ELF-1 (cell line): ENCODE results near the gene PAIP2.
"Not testable (repeated sequence)": the region's sequence is repeated elsewhere in the genome, so short reads cannot be mapped to it uniquely, and the experiment has no call there.

Experiments
- DNase-seq: peaks from one replicate; pipeline ENCODE4 v3.0.0-alpha.2; 2016; ENCODE audit warnings: low read depth, low spot score

PAIP2 gene

DNA sequence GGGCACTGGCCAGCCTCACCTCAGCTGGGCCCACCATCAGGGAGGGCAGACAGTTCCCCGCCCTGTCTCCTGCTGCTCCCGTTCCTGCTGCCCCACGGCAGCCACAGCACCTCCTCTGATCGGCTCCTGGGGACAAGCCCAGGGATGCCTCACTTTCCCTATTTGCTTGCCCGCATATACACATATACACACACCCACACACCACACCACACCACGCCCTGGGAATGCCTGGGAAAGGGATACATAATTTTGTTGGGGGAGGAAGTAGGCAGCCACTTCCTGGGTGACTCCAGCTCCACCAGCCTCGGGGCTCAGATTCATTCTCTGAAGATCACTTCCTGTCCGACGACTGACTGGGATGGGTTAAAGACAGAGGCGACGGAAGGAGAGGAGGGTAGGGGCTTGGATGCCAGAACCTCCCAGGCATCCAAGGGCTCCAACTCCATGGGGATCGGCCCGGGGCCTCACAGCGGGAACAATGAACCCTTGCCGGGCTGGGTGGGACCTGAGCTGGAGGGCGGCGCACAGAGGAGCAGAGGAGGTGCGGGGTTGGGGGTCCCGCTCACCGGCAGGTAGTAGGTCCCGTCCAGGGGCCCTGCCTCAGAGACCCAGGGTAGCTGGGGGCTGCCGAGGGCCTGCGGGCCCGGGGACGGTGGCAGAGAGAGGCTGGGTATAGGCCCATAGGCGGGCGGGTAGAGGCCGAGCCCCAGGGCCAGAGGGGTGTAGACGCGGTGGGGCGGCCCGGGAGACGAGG is 50.1 kb downstream of the PAIP2 start:
- peak; percentile 42 for DNase-seq

DNA sequence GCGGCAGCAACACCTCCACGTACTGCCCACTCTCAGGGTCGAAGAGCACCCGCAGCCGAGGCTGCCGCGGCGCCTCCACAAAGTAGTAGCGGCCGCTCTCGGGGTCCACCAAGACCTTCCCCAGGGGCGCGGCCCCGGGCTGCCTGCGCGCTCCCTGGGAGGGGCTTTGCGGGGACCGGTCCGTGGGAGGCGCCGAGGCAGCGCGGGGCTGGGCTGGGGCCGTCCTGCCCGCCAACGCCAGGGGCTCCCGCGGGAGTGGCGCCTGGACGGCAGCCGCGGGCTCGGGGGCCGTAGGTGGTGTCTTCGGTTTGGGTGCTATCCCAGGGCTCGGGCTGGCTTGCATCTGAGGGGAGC is 50.6 kb downstream of the PAIP2 start:
- no peak for DNase-seq

DNA sequence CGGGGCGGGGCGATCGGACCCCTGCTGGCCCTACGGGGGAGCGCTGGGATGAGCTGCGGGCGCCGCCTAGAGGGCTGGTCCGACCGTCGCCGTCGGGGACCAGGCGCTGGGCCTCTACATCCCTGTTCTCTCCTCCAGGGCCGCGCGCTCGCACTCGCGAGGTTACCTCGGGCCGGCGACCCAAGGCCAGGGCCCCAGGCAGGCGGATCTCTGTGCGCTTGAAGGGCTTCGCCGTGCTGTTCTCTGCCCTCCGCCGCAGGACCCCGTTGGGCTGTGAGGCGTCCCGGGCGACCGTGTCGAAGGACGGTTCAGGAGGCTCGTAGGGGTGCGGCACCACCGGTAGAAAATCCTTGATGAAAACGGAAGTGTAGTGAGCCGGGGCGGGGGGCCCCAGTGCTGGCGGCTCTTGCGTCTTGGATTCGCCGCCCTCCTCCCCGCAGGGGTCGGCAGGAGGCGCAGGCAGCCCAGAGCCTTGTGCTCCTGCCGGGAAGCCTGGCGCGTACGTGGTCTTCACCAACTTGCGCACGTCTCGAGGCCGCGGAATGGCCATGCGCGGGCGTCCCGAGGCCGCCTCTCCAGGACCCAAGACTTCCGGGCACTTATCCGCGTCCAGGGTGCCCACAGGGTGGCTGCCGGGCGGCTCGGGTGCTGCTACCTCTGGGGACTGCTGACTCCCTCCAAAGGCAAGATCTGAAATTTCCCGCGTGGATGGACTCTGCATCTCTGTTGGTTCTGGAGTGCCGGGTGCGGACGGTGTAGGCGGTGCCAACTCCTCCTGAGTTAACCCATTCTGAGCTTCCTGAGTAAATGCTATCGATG is 51.2 kb downstream of the PAIP2 start:
- peak; percentile 89 for DNase-seq

DNA sequence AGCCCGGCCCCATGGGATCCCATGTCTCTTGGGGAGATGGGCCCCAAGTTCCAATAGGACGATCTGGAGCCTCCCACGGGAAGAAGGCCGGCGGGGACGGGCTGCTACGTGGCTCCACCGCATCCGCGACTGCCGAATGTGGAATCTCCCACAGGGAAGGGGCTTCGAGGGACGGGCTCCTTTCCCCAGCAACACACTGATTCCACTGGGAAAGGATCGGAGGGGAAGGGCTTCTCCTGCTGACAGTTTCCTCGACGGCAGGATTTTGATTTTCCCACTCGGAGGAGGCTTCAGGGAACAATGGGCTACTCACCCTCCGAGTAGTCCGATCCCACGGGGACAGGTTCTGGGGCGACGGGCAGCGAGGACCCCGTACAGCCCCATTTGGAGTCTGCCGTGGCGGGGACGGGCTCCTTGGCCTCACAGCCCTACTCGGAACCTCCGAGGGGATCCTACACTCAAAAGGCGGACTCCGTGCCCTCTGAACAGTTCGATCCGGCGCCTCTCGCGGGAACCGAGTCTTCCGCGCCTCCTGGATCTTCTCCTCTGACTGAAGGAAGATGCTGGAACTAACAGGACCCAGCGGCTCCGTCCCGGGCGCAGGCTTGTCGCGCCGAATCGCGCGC is 52.0 kb downstream of the PAIP2 start:
- no peak for DNase-seq

DNA sequence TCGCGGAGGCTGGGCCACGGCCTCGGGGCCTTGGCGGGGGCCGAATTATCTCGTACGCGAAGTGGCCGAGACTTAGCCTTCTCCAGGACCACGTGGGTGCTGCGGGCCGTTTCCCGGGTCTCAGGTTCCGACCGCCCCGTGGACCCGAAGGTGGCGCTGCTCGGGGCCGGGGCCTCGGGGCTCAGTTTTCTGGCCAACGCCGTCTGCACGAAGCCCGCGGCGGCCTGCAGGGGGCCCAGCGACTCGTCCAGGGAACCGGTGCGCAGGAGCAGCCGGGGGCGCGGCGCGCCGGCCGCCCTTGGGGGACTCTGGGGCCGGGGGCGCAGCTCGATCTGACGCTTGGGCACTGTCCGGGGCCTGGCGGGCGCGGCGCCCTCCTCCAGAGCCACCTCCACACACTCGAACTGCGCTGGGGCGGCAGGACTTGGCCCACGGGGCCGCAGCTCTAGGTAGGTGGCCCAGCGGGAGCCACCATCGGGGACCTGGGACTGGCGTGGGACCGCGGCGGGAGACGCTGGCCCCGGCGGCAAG is 52.5 kb downstream of the PAIP2 start:
- peak; percentile 62 for DNase-seq

DNA sequence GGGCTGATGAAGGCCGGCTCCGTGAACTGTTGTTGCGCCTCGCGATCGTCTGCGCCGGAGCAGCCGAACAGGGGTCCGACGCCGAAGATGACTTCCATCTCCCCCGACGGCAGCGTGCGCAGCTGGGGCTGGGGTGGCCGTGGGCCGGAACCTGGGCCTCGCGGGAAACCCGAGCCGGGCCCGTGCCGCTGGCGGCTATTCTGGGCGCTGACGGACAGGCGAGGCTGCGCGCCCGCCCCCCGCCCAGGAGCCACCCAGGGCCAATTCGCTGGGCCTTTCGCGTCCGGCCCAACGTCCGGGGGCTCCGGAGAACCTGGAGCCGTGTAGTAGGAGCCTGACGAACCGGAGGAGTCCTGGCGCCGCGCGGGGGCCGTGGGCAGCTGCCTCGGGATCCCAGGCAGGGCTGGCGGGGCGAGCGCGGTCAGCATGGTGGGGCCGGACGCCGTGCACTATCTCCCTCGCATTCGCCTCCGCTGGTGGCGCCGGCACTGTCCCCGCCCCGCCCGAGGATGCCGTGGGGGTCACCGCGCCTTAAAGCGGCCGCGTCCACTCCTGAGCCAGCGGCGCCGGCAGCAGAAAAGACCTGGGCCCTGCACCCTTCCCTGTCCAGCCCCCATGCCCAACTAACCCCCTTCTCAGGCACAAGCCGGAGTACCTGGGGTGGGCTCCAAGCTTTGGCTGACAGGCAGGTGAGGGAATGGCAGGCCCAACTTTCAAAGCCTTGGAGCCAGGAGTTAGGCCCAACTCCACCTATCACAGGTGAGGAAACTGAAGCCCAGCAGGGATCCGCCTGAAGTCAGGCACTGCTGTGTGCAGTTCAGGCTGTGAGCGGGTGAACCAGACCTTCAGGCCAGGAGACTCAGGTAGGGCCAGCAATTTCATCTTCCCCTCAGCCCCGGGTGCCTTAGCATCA is 53.3 kb downstream of the PAIP2 start, which contains the start of gene PROB1:
TSS of gene PROB1 (minus strand) at position 451 of the 913 bp plus-strand sequence. CDS start at position 428, 23 bp downstream.
- peak; percentile 51 for DNase-seq

DNA sequence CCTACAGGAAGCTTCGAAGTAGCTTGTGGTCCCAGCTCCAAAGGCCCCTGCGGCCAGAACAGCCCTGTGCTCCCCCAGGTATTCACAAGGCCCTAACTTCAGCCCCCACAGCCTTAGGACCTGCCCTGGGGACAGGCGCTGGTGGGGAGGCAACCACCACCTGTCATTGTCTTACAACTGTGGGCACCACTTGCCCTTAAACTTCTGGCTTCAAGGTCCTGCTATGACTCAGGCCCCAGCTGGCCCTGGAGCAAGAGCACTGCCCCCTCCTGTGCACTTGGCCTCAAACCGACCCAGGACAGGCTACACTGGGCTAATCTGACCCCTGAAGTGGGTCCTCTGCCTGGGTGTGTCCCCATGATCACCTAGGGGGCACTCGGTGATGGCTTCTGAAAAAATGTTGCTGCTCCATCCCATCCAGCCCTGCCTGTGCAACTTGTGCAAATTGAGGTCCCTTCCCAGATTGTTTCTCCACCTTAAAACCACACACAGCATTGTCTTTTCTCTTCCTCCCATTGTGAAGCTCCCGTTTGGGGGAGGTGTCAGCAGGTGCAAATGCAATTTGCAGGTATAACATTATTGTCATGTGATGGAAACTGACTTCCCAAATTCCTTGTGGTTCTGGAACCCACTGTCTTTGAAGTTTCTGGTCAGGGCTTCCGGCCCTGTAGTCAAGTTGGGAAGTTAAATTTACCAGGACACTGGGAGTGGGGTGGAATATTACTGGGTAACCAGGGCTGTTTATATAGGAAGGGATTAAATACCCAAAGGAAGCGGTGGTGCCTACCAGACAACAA is 54.4 kb downstream of the PAIP2 start:
- no peak for DNase-seq

DNA sequence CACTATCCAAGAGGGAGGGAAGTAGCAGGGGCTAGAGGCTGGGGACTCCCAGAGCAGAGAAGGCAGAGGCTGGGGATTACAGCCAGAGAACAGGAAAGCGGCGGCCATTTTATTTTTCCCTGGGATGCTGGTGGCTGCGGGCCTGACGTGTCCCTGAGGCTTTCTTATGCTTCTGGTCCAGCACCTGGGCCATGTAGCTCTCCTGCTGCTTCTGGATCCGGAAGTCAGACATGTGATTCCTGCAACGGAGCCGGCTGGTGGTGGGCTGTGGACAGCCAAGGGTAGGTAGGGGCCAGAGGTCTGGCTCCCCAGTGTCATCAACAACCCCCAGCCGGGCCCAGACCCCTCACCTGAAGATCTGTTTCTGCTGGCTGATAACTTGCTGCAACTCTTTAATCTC is 55.0 kb downstream of the PAIP2 start:
- no peak for DNase-seq

DNA sequence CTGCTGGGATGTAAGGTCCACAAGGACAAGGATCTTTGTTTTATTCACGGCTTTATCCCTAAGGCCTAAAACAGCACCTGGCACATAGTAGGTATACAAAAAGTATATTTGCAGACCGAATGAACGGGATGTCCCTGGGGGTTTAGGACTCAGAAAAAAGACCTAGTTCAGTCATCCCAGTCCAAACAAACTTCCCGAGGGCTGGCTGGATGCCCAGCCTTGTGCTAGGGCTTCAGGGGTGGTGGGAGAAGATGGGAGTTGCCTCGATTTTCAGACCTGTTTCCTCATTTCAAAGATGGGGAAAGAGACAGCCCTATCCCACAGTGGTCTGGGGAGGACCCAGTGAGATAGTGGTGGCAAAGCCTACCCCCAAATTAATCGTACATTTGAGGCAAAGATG is 56.3 kb downstream of the PAIP2 start:
- DNase-seq, result no peak

DNA sequence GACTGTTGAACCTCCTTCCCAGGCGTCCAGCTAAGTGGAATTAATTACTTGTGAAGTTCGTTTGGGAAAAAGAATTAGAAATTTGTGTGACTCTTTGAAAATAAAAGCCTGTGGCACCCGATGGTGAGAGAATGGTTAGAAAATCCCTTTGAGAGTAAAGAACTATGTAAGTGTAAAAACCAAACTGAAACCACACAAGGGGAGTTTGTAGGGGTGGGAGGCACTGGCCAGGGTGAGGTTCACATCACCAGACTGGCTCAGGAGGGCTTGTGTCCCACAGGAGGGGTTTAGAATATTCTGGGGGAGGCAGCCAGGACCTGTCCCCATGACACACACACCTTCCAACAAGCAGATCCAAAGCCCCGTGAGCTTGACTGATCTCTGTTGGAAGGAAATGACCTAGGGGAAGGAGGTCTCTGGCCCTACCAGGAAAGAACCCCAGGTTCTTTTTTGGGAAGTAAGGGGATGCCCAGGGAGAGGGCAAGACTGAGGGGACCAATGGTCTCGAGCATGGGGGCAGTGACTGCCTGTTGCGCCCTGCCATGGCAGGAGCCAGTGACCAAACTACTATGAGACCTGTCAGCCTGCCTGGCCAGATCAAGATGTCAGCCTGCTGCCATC is 58.0 kb downstream of the PAIP2 start:
- no peak for DNase-seq

DNA sequence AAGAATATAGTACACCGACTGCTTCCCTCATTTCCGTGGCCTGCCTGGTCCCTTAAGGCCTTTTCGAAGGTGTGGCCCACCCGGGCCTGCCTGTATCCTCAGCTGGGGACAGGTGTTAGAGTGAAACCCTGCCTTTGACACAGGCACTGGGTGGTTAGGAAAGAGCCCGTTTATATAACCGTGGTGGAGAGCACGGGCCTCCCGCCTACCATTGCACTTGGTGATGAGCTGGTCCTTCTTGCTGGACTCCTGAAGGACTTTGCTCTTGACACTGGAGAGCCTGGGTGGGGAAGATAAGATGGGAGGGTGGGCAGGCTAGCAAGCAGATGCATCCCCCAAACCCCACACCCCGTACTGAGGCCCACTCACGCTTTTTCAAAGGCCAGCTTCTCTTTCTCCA is 59.9 kb downstream of the PAIP2 start:
- DNase-seq, result no peak

DNA sequence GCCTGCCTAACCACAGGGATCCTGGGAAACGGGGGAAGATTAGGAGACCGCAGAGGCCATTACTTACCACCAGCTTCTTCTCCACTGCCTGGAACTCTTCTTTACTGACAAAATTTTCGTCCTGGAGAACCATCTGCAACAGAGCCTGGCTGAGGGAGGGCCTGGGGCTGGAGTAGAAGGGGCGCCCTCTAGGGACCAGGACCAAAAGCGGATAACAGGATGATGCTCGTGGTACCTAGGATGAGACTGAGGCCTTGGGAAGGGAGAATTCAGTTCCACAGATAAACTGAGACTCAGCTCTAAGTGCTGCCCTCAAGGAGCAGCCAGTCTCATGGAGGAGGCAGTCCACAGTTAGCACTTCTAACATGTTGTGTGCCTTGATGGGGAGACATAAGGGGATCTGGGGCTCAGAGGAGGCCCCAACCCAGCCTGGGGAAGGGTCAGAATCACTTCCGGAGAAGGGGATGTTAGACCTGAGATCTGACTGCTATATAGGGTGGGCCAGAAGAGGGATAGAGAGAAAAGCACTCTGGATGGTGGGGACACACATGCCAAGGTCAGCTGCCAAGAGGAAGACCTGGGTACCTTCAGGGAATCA is 61.0 kb downstream of the PAIP2 start:
- DNase-seq, result peak; percentile 79

DNA sequence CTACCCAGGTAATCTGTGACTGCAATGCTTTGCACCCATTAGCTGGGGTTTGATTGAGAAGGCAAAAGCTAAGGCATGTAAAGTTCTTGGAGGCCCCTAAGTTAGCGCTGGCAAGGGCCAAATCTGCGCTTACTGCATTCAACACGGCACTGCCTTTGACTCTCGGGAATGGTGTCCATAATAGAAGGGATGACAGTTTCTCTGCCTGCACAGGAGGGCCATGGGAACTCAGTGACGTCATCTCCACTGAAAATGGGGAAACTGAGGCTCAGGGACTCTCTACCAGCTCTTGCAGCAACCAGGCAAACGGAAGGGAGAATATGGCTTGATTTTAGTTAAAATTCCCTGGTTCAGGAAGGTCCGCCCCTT is 61.7 kb downstream of the PAIP2 start:
- DNase-seq, result no peak

DNA sequence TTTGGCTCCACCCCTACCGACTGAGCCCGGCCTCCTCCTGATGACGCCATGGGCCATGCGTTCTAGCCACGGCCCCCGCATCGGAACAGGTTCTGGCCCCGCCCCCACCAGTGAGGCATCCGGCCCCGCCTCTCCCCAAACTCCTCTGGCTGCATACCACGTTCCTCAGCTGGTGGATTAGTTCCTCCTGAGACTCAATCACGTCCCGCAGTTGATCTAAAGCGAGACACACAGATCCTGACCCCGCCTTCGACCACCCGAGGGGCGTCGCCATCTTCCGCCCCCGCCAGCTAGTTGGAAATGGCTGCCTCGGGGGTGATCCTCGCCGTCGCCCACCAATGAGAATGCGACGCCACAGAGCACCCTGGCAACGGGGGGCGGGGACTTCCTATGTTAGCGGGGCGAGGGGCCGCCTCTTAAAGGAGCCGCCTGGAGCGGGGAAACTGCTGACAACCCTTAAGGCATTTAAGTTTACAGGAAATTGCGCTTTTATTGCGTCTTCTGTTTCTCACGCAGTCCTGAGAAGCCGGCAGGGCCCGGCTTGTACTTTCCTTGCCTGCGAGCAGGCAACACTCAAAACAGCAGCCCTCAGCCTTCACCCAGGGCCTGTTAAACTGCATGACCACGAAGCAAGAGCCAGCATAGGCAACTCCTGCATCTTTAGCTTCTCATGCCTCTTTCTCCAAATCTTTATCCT is 62.3 kb downstream of the PAIP2 start, which contains the start of gene SPATA24:
TSS of gene SPATA24 (minus strand) at position 303 of the 697 bp plus-strand sequence. CDS start at position 274, 29 bp downstream.
- peak; percentile 99 for DNase-seq

DNA sequence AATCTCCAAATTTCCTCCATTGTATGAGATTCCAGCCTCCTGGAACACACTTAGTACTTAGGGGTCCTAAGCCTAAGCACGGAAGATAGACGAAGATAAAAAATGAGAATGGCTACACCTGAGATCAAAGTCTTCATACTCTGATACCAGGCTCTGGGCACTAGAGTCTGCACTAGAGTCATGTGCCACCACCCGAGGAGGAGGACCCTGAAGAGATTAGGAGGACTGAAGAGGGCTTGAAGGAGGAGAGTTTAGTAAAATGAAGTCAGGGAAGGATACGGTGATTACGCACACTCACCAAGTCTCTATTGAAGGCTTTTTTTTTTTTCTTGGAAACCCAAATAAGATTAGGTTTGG is 62.8 kb downstream of the PAIP2 start:
- no peak for DNase-seq

DNA sequence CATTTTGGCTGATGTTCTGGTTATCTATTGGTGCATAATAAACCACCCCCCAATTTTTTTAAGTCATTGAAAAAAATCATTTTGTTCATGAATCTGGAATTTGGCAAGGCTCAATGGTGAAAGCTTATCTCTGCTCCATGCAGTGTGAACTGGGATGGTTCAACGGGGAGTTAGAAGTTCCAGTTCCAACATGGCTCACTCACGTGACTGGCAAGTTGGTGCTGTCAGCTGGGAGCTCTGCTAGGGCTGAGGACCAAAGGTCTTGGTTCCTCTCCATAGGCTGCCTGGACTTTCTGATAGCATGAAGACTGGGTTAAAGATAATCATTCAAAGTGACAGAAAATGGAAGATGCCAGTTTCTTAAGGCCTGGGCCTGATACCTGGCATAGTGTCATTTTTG is 65.3 kb downstream of the PAIP2 start:
- no peak for DNase-seq

DNA sequence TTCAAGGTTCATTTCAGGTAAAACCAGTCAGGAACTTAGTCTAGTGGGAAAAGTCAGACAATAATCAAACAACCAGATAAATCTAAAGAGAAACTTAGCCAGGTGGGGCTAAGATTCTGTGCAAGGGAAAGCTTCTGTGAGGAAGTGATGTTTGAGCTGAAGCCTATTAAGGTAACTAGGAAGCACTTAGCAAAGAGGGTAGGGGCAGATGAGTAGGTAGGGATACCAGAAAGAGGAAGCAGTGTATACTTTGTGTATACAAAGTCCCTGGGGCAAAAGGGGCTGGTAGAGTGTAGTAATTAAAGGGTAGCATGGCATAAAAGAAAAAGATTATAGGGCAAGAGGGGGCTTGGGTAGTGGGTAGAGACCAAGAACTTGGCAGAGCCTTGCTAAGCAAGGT is 65.9 kb downstream of the PAIP2 start:
- no peak for DNase-seq

DNA sequence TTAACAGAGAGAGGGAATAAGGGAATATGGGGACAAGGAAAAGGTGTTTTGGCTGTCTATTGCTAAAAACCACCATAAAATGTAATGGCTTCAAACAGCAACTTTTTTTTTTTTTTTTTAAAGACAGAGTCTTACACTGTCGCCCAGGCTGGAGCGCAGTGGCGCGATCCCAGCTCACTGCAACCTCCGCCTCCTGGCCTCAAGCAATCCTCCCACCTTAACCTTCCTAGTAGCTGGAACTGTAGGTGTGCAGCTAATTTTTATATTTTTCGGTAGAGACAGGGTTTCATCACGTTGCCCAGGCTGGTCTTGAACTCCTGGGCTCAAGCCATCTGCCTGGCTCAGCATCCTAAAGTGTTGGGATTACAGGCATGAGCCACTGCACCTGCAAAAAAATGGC is 66.5 kb downstream of the PAIP2 start:
- no peak for DNase-seq

DNA sequence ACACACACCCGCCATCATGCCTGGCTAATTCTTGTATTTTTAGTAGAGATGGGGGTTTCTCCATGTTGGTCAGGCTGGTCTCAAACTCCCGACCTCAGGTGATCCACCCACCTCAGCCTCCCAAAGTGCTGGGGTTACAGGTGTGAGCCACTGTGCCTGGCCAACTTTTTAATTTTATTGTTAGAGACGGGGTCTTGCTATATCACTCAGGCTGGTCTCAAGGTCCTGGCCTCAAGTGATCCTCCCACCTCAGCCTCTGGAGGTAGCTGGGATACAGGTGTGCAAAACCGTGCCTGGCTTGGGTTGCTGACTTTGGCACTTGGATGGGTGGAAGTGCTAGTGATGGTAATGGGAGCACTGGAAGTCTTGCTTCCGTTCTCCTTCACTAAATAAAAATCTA is 67.5 kb downstream of the PAIP2 start:
- DNase-seq, result not testable (repeated sequence)
